Brain pericyte (primary cell): ENCODE measurements around the gene RPL4.
A peak's percentile ranks its signal among the peaks of the same experiment; 100 is the strongest.
"Not testable (repeated sequence)": the region's sequence is repeated elsewhere in the genome, so short reads cannot be mapped to it uniquely, and the experiment has no call there.

Experiments used
- DNase-seq: peaks from one replicate; pipeline ENCODE4 v3.0.0-alpha.2; 2012; ENCODE audit warnings: low read depth, low spot score

Gene RPL4

GRCh38 chr15:66504563-66505429 lies at the start of gene RPL4, which contains the start of gene ZWILCH:
RPL4 (minus strand) TSS chr15:66504855; CDS start chr15:66504790, 65 bp downstream.
ZWILCH (plus strand) TSS chr15:66505326; CDS start chr15:66505339, 13 bp downstream.
- DNase-seq = peak; percentile 69

GRCh38 chr15:66545255-66545654 lies 40.6 kb upstream of the RPL4 start:
- DNase-seq = no peak

DNA sequence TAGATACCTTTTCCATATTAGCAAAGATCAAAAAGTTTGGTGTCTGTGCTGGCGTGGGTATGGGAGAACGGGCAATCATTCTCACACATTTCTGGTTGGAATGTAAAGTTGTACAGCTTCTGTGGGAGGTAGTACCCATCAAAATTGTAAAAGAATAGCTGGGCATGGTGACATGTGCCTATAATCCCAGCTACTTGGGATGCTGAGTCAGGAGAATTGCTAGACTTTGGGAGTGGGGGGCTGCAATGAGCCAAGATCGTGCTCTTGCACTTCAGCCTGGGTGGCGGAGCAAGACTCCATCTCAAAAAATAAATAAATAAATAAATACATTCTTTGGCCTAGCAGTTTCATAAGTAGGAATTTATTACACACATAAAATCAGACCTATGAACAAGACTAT lies 38.2 kb upstream of the RPL4 start:
- DNase-seq = no peak

GRCh38 chr15:66535056-66535455 lies 30.4 kb upstream of the RPL4 start:
- DNase-seq = no peak

- no peak for DNase-seq
These were observed 20.2 kb upstream of the RPL4 start for GRCh38 chr15:66524838-66525237.

DNA sequence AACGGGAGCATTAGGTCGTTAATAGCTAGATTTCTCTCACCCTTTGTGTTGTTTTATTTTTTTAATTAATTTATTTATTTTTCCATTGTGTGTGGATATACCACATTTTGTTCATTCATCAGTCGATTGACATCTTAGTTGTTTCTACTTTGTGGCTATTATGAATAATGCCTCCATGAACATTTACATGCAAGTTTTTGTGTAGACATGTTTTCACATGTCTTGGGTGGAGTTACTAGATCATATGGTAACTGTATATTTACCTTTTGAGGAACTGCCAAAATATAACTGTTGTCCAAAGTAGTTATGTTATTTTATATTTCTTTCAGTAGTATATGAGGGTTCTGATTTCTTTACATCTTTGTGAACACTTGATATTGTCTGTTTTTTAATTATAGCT lies 19.3 kb upstream of the RPL4 start:
- no peak for DNase-seq

- DNase-seq = no peak
These were observed 11.3 kb upstream of the RPL4 start for GRCh38 chr15:66515901-66516322.

- DNase-seq = no peak
These were observed 9.9 kb upstream of the RPL4 start for GRCh38 chr15:66514586-66514985.

- DNase-seq = no peak
These were observed 3.7 kb upstream of the RPL4 start for GRCh38 chr15:66508293-66508883.

DNA sequence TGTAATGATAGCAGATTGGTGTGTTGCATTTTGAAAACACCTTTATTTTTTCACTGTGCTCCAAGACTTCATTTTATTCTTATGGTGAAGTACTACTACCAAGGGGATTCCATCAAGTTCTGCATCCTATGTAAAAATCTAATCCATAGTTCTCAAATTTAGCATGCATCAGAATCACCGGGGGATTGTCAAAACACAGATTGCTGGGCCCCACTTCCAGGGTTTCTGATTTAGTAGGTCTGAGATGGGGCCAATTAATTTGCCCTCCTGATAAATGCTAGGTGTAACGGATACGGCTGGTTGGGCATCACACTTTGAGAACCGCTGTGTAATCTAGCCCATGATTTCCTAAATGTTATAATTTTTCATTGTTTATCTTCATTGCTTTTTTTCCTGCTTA lies 1.2 kb upstream of the RPL4 start:
- DNase-seq = no peak

GRCh38 chr15:66505430-66505811 lies 766 bp upstream of the RPL4 start:
- no peak for DNase-seq

DNA sequence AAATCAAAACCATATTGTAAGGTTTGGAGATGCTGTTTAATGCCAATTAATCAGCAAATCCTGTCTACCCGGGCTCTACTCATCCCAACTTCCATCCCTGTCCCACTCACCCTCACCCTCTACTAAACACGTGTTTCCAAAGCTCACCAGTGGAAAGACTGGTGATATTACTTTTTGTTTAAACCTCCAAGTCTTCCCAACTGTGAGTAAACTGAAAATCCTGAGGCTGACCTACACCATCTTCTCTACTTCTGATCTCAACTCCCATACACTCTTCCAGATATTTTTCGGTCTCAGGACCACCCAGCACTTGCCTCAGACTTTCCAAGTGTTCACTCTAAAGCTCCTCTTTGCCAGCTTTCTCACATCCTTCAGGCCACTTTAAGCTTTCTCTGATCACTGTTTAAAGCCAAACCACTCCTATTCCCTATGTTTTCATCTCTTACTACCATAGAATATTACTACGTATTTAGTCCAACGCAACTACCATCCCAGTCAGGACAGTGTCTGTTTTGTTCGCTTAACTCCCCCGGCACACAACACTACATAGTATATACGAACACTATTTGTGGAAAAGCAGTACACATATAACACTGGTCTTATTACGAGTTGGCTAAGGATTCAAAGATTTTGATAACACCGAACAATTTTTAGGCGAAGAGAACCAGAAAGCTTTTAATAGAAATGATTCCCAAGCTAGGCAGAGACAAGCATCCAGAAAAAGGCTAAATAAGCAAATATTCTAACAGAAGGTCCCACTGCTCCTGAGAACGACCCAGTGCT lies 684 bp downstream of the RPL4 start:
- no peak for DNase-seq

- not testable (repeated sequence) for DNase-seq
These were observed 1.5 kb downstream of the RPL4 start for GRCh38 chr15:66503041-66503648.

DNA sequence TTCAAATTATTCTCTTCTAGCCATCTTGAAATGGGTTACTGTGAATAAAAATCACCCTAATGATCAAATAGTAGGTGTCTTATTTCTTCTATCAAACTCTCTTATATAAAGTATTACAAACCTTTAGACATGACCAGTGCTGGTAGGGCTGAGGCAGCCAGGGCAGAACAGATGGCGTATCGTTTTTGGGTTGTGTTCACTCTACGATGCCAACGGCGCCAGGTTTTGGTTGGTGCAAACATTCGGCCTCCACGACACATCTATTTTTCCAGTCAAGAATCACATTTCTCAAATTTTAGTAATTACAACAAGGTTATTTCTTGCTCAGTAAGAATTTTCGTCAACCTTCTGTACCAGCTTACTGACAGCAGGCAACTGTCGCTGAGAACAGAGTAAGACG lies 2.2 kb downstream of the RPL4 start:
- DNase-seq = no peak

- not testable (repeated sequence) for DNase-seq
These were observed 4.3 kb downstream of the RPL4 start for GRCh38 chr15:66500346-66500745.

- DNase-seq = no peak
These were observed 5.9 kb downstream of the RPL4 start for GRCh38 chr15:66498501-66499386.

GRCh38 chr15:66497502-66498455 lies 6.9 kb downstream of the RPL4 start, which contains the start of gene SNAPC5:
SNAPC5 (minus strand) TSS chr15:66497762; CDS start chr15:66497731, 31 bp downstream.
- peak; percentile 90 for DNase-seq

- no peak for DNase-seq
These were observed 7.6 kb downstream of the RPL4 start for GRCh38 chr15:66496951-66497501.

GRCh38 chr15:66494262-66494661 lies 10.4 kb downstream of the RPL4 start:
- DNase-seq = no peak
